ENCODE results near the gene ABLIM2.

Gene ABLIM2

DNA sequence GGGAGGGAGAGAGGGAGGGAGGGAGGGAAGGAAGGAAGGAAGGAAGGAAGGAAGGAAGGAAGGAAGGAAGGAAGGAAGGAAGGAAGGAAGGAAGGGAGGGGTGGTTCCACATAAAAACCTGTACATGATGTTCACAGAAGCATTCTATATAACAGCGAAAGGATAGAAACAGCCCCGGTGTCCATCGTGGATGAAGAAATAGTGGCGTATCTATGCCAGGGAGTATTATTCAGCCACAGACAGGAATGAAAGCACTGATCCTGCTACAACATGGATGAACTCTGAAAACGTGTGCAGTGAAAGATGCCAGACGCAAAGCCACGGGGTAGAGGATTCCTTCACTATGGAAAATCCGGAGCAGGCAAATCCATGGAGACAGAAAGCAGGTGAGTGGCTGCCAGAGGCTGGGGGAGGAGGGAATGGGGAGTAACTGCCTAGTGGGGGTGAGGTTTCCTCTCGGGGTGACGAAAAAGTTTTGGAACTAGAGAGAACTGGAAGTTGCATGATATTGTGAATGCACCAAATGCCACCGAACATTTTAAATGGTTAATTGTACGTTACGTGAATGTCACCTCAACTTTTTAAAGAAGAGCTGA, 92.2 kb downstream of the ABLIM2 start:
- no peak for DNase-seq

DNA sequence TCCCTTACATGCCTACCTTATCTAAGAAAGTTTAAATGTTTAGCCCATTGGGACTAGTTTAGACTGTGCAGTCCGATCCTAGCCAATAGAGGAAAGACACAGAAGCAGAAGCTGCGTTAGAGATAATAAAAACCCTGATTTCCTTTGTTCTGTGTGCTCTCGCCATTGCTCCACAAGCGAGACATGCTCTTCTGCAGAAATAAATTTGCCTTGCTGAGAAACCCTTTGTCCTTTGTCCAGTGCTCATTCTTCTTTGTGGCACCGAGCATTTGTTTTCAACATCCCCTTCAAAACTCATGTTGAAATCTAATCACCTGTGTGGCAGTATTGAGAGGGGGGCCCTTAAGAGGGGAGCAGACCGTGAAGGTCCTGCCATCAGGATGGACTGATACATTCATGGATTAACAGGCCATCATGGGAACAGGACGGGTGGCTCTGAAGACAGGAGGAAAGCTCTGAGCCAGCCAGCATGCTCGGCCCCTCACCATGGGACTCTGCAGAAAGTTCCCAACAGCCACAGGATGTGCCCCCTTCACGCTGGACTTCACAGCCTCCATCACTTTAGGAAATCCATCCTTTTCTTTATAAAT, 94.5 kb downstream of the ABLIM2 start:
- DNase-seq = no peak

DNA sequence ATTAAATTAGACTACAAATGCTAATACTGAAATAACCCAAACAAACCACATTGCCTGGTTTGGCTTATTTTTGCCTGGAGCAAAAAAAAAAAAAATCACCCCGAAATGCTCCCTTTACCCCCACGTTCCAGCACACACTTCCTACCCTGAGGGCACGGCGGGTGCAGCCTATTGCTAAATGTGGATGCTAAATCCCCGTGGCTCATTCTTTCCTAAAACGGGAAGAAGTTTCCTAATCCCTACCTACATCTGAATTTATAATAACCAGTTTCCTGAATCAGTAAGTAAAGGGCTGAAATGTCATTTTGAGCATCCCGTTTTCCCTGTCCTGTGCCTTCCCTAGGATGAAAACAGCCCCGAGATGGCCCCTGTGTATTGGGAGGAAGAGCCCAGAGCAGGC, 97.0 kb downstream of the ABLIM2 start:
- DNase-seq = no peak

DNA sequence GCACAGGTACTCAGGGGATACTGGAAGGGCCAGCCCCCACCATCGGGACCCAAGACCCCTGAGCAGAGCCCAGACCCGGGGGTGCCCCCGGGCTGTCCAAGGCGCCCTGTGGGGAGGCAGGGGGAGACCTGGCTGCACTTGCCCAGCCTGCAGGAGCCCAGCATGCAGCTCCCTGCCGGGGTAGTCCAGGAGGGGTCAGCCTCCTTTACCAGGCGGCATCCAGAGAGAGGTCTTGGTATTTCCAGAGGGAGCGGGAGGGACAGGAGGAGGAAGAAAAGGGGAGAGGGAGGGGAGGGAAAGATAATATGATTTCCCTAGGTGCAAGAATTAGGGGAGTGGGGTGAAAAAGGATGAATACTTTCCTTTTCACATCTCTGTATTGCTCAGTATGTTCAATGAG, 97.5 kb downstream of the ABLIM2 start:
- DNase-seq = no peak

DNA sequence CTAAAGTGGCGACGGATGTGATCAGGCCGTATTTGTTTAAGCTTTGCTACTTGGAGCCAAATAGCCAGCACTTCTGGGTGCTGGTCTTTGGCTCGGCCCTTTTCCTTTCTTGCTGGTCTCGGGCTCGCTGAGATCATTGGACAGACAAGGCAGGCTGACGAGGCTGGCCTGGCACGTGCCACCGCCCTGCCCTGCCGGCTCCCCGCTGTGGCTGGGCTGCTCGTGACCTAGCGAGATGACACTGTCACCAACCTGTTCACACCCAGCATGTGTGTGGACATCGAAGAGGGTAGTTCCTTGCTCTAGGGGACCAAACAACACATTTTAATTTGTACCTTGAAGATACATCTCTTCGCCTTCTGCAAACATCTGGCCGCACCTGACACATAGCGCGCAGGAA, 98.0 kb downstream of the ABLIM2 start:
- no peak for DNase-seq

DNA sequence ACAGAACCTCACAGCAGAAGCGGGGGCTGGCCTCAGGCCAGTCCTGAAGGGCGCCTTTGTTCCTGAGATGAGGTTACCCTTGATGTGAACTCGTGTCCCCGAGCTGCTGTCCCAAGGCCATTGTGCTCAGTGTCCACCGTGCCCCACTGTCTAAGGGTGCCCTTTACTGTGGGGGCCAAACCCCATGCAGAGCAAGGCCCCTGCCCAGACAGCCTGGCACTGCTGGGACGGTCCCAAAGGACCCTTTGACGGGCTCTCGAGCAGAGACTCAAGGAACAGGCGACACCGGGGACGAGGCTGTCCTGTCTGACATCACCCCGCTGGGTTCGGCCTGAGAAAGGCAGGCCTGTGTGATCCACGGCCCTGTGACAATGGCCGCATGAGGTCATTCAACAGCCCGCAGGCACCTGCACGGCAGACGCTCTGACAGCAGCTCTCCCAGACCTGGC, 100.6 kb downstream of the ABLIM2 start:
- DNase-seq = no peak

DNA sequence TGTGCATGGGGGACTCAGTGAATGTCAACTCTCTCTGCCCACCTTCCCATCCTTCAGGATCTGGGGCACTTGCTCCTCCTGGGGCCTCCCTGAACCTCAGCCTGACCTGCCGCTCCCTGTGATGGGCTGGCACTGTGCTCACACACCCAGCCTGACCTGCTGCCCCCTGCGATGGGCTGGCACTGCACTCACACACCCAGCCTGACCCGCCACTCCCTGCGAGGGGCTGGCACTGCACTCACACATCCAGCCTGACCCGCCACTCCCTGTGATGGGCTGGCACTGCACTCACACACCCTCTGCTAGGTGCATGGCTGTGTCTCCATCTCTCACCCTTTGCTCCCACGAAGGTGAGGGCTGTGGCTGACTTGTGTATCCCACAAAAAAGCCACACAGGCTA, 103.4 kb downstream of the ABLIM2 start:
- DNase-seq = no peak

DNA sequence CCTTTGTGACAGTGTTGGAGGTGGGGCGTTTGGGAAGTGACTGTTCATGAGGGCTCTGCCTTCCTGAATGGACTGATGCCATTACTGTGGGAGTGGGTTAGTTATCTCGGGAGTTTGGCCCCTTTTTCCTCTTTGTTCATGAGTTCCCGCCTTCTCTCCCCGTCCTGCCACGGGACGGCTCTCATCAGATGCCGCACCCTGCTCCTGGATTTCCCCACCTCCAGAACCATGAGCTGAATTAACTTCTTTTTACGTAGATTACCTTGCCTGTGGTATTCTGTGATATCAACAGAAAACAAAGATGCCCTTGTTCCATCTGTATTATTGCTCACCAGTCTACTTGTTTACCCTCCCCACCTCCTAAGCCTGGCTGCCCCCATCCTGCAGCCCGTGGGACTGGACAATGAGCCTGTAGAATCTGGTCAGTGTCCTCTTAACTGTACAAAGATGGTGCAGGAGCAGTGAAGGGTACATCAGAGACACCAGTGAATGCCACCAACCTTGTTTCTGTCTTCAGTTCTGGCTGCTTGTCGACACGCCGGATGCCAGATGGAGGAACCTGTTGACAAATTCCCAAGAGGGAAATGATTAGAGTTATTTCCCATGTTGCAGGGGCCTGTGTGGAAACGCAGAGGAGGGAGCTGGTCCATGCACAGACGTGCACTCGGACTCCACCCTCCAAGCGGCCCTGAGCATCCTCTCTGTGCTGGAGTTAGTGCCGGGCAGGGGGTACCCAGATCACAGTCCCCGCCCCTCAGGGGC, 104.7 kb downstream of the ABLIM2 start:
- no peak for DNase-seq

DNA sequence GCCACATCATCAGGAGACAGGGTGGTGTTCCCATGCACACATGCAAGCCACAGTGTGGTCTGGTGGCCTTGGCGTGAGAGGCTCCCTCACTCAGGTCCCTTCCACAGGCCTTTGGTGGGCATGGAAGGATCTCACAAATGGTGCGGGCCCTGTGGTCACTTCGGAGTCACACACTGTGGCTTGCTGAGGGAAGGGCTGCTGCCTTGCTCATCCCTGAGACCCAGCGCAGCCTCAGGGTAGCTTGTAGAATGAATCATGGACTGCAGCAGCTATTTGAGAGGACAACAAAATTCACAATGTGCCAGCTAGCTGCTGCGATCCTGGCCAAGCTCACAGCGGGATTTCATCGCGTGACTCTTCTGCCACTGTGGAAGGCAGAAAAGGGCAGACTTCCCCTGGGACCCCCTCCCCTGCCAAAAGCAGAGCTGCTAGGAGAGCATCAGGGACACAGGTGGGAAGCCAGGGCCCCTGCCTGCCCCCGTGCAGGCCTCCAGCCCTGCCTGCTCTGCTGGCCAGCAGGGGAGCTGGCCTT, 106.4 kb downstream of the ABLIM2 start:
- no peak for DNase-seq

DNA sequence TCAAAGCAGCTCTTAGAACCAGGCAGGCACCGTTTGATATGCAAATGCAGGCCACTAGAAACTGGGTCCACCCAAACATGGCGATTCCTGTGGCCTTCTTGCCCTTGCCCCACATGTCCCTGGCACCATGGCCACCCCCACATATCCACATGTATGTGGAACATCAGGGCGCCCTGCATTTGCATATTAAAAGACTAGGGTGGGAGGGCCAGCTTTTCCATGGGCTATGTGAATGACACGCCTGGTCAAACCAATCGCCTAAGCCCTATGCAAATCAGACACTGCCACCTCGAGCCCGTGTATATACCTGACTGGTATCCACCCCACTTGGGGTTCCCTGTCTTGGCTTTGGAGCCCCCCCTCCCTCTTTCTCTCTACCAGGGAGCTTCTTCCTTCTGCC, 107.0 kb downstream of the ABLIM2 start:
- no peak for DNase-seq

DNA sequence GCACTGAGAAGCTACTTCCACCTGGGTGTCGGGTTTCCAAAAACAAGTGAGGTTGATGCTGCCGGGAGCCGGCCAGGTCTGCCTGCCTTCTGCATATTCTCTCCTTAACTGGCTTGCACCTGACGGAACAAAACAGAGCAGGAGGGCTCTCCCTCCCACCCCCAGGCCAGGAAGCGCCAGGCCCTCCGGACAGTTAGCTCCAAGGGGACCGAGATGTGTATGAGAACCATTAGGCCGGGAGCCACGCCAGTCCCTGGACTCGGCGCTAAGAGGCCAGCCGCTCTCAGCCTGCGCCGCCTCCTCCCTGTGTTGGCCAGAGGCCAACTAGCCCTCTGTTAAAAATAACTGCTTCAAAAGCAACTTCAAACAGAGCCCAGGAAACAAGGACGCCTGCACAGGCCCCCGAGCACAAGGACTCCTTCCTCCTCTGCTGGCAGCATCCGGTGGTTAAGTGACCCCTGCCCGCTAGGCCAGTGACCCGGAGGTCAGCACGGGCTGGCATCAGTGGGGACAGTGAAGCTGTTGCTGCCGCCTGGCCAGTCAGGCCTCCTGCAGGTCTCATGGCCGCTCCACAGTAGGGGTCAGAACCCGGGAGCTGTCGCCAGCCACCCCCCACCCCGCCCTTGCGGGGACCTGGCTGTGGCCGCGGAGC, 107.9 kb downstream of the ABLIM2 start:
- DNase-seq = no peak

DNA sequence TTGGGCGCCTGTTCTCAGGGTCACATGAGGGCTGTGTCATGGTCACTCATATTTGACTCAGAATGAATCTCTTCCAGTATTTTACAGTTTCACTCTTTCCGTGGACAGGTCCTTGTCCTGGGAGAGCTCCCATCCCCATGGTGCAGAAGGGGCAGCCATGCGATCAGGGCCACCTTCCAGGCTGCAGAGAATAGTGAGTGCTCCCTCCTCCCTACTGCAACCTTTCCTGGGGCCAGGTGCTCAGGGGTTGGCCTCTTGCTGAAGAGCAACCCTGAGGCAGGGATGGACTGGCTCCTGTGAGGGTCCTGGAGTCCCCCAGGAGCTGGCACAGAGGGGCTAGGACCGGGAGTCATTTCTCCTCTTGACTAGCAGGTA, 108.4 kb downstream of the ABLIM2 start:
- DNase-seq = no peak

DNA sequence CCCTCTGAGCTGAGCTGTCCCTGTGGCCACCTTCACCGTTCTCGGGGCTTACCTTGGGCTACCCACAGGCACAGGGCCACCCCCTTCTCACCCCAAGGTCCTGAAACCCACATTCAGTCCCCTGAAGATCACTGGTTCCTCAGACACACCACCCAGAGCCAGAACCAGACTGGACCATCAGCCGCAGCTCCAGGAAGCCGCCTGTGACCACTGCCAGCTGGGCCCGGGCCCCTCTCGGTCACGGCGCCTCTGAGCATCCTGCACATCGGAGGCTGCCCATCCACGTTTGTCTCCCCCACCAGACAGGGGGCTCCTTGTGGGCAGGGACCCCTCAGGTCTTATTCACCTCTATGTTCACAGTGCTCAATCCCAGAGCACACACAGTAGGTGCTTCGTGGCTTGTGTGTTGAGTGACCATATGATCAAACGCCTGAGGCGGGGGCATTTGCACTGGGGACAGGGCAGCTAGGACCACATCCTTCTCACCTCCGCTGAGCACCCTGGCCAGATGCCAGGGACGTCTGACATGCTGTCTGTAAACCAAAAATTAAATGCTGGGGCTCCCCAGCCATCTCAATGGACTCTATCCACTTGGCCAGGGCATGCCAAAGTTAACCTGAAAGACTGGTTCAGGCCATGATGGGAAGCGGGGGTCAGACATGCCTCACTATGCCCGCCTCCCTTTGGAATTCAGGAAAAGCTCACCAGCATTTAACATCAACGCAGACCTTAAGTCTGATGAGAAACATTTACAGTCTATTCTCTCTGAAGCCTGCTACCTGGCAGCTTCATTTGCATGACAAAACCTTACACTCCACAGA, 109.5 kb downstream of the ABLIM2 start:
- no peak for DNase-seq

DNA sequence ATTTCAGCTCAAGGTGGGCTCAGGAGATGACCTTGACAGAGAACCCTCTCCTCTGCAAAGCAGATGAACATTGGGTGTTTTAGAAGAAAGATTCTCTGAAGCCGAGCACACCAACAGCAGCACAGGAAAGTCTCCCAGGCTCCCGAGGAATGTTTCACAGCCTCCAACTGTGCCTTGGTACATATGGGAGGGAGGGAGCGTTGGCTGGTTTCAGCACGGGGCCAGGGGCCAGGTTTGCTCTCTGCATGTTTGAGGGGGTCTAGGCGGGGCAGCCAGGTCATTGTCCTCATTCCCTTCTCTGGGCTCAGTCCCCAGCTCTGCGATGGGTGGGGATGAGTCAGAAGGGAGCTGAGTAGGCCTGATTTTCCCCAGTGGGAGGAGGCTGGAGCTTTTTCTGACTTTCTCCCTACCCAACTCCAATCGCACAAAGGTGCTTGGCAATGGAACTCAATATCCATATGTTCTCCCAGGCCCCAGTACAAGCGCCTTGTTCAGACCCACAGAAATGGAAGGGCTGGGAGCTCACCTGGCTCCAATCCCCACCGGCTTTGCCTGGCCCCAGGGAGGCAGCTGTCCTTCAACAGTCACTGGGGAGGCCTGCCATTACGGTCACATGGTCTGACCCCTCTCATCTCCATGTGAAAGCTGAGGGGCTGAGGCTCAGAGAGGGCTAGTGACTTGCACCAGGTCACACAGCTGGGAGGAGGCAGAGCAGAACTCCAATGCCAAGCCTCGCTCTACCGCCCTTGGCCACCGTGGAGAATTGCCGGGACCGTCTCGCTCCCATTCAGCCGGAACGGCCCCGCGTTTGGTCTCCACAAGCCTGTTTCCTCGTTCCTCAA, 110.6 kb downstream of the ABLIM2 start:
- no peak for DNase-seq

DNA sequence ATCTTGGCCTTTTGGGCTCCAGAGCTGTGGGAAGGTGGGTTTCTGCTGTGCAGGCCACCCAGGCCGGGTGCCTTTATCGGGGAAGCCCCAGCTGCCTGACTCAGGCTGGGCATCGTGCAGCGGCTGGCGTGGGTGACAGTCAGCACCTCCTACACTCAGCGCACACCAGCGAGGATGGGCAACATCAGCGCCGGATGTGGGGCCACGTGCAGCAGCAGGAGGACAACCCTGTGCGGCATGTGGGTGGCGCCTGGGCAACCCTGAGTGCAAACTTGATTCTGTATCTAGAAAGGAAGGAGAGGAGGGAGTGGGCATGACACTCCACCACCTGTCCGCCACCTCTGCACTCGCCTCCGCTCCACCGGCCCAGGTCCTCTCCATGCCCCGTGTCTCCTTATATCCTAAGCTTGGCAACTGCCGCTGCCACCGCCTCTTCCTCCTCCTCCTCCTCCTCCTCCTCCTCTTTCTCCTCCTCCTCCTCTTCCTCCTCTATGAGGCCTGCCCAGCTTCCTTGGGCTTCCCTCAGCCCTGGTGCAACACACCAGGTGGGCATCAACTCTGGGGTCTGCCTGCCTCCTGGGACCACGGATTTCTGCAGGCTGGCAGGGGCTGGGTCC, 111.6 kb downstream of the ABLIM2 start:
- no peak for DNase-seq

DNA sequence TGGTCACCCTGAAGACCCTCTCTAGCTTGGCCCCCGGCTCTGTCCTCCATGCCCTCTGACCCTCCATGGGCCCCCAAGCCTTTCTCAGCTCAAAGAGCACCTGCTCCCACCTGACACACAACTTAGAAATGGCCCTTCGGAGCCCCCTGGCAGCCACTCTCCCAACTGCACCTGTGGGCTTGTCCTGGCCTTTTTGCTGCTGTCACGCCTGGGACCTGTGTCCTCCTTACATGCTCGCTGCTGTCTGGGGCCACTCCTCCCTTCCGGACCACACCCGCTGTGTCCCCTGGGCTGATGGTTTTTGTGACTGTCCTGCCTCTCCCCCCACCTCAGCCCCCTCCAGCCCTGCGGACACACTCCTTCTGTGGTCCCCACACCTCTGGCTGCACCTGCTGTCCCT, 112.7 kb downstream of the ABLIM2 start:
- DNase-seq = no peak

DNA sequence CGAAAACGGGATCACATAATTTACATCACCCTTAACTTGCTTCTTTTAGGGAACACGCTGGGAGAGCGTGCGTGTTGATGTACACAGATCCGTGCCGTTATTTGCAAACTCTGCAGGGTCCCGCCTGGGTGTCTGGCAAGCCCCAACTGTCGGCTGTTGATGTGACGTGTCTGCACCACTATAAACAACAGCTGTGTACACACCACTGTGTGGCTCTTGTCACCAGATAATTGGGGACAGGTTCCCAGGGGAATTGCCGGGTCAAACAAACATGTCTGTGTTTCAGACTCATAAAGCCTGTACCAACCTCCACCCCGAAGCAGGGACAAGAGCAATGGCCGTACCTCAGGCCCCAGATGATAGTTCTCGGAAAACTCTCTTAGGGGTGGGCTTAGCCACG, 113.9 kb downstream of the ABLIM2 start:
- DNase-seq = no peak

DNA sequence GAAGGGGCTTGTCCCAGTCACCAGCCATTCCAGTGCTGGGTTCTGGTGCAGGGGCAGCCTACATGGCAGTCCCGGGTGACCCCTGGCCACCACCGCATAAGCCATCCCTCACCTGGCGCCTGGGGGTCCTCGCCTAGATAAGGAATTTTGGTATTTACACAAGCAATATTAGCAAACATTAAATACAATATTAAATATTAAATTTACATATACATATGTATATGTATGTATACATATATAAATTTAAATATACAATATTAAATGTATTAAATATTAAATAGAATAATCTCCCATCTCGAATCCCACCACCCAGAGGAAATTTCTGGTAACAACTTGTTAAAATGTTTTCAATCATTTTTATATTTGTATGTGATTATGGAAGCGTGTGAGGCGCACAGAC, 114.4 kb downstream of the ABLIM2 start:
- DNase-seq = no peak

DNA sequence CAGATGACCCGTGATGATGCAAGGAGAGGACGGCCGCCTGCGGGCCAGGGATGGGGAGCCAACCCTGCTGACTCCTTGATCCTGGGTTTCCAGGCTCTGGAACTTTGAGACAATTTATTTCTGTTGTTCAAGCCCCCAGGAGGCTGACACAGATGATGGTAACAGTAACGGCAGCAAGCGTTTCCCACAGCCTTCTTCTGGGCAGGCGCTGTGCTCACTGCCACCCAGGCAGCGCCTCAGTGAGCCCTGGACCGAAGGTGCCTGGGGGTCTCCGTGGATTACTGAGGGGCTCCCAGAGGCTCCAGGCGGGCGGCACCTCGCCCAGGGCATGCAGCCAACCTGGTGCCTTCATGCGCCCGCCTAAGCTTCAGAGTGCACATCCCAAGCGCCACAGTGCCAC, 115.0 kb downstream of the ABLIM2 start:
- DNase-seq = no peak

DNA sequence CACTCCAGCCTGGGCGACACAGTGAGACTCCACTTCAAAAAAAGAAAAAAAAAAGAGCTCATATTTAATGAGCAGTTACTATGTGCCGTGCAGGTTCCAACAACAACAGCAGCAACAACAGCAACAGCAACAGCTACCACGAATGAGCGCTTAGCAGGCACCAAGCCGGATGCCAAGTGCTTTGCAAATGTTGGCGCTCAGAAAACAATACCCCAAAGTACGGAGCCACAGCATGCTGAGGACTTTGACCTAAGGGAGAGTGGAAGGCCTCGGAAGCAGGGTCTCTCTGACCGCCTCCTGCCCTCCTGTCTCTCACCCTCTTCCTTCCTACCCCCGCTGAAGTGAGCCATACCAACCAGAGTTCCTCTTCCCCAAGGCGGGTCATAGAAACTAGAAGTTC, 116.7 kb downstream of the ABLIM2 start:
- DNase-seq = no peak

DNA sequence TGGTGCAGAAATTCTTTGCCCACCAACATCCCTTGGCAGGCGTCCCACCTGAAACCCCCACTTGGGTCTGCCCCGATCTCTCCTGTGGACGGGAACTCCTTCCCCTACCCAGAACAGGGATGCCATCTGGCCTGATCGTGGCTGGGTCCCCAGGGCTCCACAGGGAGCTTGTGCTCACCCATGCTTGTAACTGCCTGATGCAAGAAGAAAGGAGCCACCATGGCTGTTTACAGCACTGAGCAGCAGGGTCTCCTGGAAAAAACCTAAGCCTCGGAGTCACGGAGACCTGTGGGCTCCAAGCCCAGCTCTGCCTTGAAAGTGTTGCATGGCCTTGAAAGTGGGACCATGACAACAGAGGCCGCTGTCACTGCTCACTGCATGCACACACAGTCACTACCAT, 117.4 kb downstream of the ABLIM2 start:
- no peak for DNase-seq

All from activated gamma-delta T cell treated with Interleukin-2 at 50 U/mL for 16 hours (primary cell).